A673 (cell line): ENCODE results near the gene BRI3BP. TPM values are rescaled to one million over a fixed set of nuclear protein-coding genes. Genes with fewer than 3 reads are reported as not detected.

ENCODE experiments used
- BruUV-seq: library from RNA; stranded (reverse); fragments of 400-500 nt; replicated peaks from 2 replicates; lab custom pipeline; 2021; lab: Mats Ljungman, UMichigan
- CTCF ChIA-PET: fragments of 300-600 bp; sonication (Branson Sonifier 250); formaldehyde crosslinking; loops from one replicate; lab custom pipeline; 2022; ENCODE audit warnings: antibody characterized with exemption; lab: Charles Lee
- POLR2A ChIA-PET: fragments of 300-600 bp; sonication (Branson Sonifier 250); formaldehyde crosslinking; loops from one replicate; lab custom pipeline; 2022; ENCODE audit warnings: antibody characterized with exemption; ENCODE audit not compliant: low non-redundant PET; lab: Charles Lee
- DNase-seq: peaks from one replicate; pipeline ENCODE4 v3.0.0-alpha.2; 2015; ENCODE audit warnings: low spot score
- H3K27ac ChIP-seq: fragments of 200-600 bp; sonication (generic); 2 replicates; pipeline ENCODE4 v1.5.1; 2016; ENCODE audit warnings: mixed run types, low read depth, mild to moderate bottlenecking, mixed read lengths, antibody characterized with exemption, low read length; ENCODE audit not compliant: poor library complexity, severe bottlenecking
- H3K27me3 ChIP-seq: fragments of 200-600 bp; sonication (generic); replicated peaks from 2 replicates; pipeline ENCODE4 v1.6.1; 2017; ENCODE audit warnings: mixed run types, low read depth, mild to moderate bottlenecking, mixed read lengths, antibody characterized with exemption, low read length; ENCODE audit not compliant: insufficient read depth, poor library complexity
- H3K36me3 ChIP-seq: fragments of 200-600 bp; sonication (generic); 2 replicates; pipeline ENCODE4 v1.6.1; 2016; ENCODE audit warnings: mixed run types, mild to moderate bottlenecking, mixed read lengths, antibody characterized with exemption, low read length; ENCODE audit not compliant: insufficient read depth, poor library complexity, severe bottlenecking
- H3K4me1 ChIP-seq: fragments of 200-600 bp; sonication (generic); 2 replicates; pipeline ENCODE4 v1.6.1; 2017; ENCODE audit warnings: mixed run types, mild to moderate bottlenecking, mixed read lengths, antibody characterized with exemption, low read length; ENCODE audit not compliant: insufficient read depth, poor library complexity, severe bottlenecking
- H3K4me3 ChIP-seq: fragments of 200-600 bp; sonication (generic); 2 replicates; pipeline ENCODE4 v1.5.1; 2016; ENCODE audit warnings: low read depth, mixed run types, mild to moderate bottlenecking, mixed read lengths, low read length; ENCODE audit not compliant: poor library complexity, severe bottlenecking
- H3K9me3 ChIP-seq: fragments of 200-600 bp; sonication (generic); 2 replicates; pipeline ENCODE4 v1.6.1; 2016; ENCODE audit warnings: mixed run types, low read depth, mild to moderate bottlenecking, mixed read lengths, antibody characterized with exemption, low read length; ENCODE audit not compliant: poor library complexity, severe bottlenecking
- CTCF ChIP-seq: fragments of 300-800, 200-600 bp; sonication (generic); conservative IDR thresholded peaks from 2 replicates; pipeline ENCODE4 v1.5.1; 2017; ENCODE audit warnings: low read depth, mild to moderate bottlenecking, antibody characterized with exemption, low read length, moderate library complexity, mixed read lengths
- EZH2 ChIP-seq: fragments of 200-600 bp; sonication (generic); IDR thresholded peaks from 2 replicates; pipeline ENCODE4 v1.6.1; 2017; ENCODE audit warnings: borderline replicate concordance, low read depth, mild to moderate bottlenecking, mixed read lengths, antibody characterized with exemption, low read length; ENCODE audit not compliant: poor library complexity, severe bottlenecking
- intact Hi-C: fragments of 100-400 bp; cut with micrococcal nuclease; formaldehyde crosslinking; loops from one replicate; pipeline ENCODE4 v1.10.0; 2022; ENCODE audit not compliant: unreplicated experiment
- total RNA-seq: library from RNA; stranded (reverse); gene quantifications from 2 replicates; pipeline ENCODE4 v1.2.3, GENCODE V29; 2021

BRI3BP gene
- total RNA-seq, 1 experiment from 2014 or later = 26.0 TPM

DNA sequence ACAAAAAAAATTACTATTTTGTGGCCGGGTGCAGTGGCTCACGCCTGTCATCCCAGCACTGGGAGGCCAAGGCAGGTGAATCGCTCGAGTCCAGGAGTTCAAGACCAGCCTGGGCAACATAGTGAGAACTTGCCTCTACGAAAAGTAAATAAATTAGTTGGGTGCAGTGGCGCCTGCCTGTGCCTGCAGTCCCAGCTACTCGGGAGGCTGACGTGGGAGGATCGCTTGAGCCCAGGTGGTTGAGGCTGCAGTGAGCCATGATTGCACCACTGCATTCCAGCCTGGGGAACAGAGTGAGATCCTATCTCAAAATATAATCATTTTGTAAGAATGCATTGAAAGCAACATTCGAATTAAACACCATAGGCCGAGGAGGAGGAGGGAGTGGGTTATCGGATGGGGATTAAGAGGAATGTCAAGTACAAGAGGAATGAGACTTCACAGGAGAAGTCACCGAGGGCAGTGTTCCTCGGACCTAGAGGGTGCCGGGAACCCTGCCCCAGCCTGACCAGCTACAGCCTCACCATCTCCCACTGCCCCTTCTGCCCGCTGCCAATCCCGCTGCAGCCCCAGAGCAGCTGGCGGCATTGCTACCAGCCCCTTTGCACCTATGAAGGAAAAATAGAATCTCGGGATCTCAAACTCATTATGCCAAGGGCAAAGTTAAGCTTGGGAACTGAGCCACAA is 39.2 kb downstream of the BRI3BP start:
- no peaks in the 10 kb centered on the region for H3K9me3 ChIP-seq
- H3K4me1 ChIP-seq = no peaks in the 10 kb centered on the region
- BruUV-seq = no TSS peak
- no peak overlapping the region for H3K27ac ChIP-seq
- ChIA-PET POLR2A (no interaction called here), CTCF (no interaction called here)
- no peaks in the 10 kb centered on the region for H3K36me3 ChIP-seq
- no peaks in the 10 kb centered on the region for H3K27me3 ChIP-seq
- H3K4me3 ChIP-seq = no peak overlapping the region
- TF ChIP-seq EZH2 (no peak), CTCF (no peak)
- intact Hi-C loops = no loop called here
- no peak for DNase-seq

DNA sequence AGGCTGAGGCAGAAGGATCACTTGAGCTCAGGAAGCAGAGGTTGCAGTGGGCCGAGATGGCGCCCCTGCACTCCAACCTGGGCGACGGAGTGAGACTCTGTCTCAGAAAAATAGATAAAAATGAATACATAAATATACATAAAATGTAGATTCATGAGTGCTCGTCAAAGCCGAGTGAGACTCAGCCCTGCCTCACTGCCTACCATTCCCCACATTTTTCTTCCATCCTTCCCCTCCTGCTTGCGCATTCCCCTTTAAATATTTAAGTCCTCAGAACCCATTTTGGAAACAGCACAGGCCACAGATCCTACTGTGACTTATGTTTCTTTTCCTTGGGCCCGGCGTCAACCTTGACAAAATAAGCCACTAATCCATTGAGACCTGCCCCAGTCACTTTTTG is 39.8 kb downstream of the BRI3BP start:
- TF ChIP-seq EZH2 = no peak
- TF ChIP-seq CTCF = no peak
- Histone ChIP-seq H3K4me1 (no peaks in the 10 kb centered on the region), H3K27me3 (no peaks in the 10 kb centered on the region), H3K4me3 (no peak overlapping the region), H3K9me3 (no peaks in the 10 kb centered on the region), H3K36me3 (no peaks in the 10 kb centered on the region), H3K27ac (no peak overlapping the region)
- ChIA-PET CTCF (no interaction called here), POLR2A (no interaction called here)
- DNase-seq = no peak
- intact Hi-C loops = no loop called here
- BruUV-seq = no TSS peak

DNA sequence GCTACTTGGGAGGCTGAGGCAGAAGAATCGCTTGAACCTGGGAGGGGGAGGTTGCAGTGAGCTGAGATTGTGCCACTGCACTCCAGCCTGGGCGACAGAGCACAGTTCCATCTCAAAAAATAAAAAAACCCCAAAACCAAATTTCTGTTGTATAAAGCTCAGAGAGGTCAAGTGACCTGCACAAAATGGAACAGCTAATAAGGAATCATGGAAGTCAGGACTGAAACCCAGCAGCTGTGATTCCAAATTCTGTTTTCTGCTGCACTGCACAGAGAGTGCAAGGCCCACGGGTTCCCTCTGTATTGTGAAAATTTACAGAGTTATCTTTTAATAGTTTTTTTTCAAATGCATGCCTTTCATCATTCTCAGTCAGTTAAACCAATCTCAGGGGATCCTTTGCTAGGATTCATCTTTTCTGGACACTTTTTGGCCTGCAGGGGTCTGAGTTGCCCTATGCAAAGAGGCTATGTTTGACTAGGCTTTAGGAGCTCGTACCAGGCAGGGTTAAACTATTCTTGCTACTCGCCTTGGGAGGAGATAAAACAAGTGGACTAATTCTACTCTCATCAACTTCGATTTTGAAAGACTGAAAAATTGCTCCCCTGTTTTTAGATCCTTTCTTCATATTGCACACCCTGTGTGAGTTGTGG is 45.7 kb downstream of the BRI3BP start:
- CTCF ChIA-PET = no interaction called here

More for the DNA sequence above, 45.7 kb downstream of the BRI3BP start:
- Histone ChIP-seq H3K4me1 (no peaks in the 10 kb centered on the region), H3K27ac (no peak overlapping the region), H3K27me3 (no peaks in the 10 kb centered on the region), H3K4me3 (no peak overlapping the region), H3K36me3 (no peaks in the 10 kb centered on the region), H3K9me3 (no peaks in the 10 kb centered on the region)
- intact Hi-C loops = no loop called here
- POLR2A ChIA-PET = no interaction called here
- BruUV-seq = no TSS peak
- no peak for DNase-seq
- no peak for TF ChIP-seq CTCF
- TF ChIP-seq EZH2 = no peak
